Iris pigment epithelial cell (primary cell): Measurements from ENCODE around the gene QRFP.

ENCODE experiments used
- DNase-seq: peaks from one replicate; pipeline ENCODE4 v3.0.0-alpha.2; 2011; ENCODE audit warnings: low read depth

The QRFP gene

GRCh38 chr9:130890870-130891687 lies 5.5 kb downstream of the QRFP start:
- DNase-seq = no peak

GRCh38 chr9:130890124-130890523 lies 6.5 kb downstream of the QRFP start:
- no peak for DNase-seq

GRCh38 chr9:130888146-130888885 lies 8.3 kb downstream of the QRFP start:
- DNase-seq = no peak

GRCh38 chr9:130887494-130888144 lies 9.0 kb downstream of the QRFP start:
- peak; percentile 50 for DNase-seq

GRCh38 chr9:130886981-130887380 lies 9.6 kb downstream of the QRFP start:
- no peak for DNase-seq

- DNase-seq = no peak
Observed at GRCh38 chr9:130885484-130886375, 10.9 kb downstream of the QRFP start.

- DNase-seq = no peak
Observed at GRCh38 chr9:130884542-130885483, 11.8 kb downstream of the QRFP start.

GRCh38 chr9:130884111-130884531 lies 12.5 kb downstream of the QRFP start:
- no peak for DNase-seq

GRCh38 chr9:130883479-130883878 lies 13.1 kb downstream of the QRFP start:
- DNase-seq = no peak

- no peak for DNase-seq
Observed at GRCh38 chr9:130882696-130883225, 13.9 kb downstream of the QRFP start.

GRCh38 chr9:130881516-130881915 lies 15.1 kb downstream of the QRFP start:
- DNase-seq = no peak

GRCh38 chr9:130880599-130881220 lies 15.9 kb downstream of the QRFP start:
- DNase-seq = no peak

GRCh38 chr9:130879863-130880411 lies 16.7 kb downstream of the QRFP start:
- no peak for DNase-seq

- DNase-seq = no peak
Observed at GRCh38 chr9:130878295-130878694, 18.3 kb downstream of the QRFP start.

GRCh38 chr9:130877300-130877699 lies 19.3 kb downstream of the QRFP start:
- no peak for DNase-seq

- DNase-seq = no peak
Observed at GRCh38 chr9:130874783-130875182, 21.8 kb downstream of the QRFP start.

- DNase-seq = no peak
Observed at GRCh38 chr9:130873966-130874365, 22.6 kb downstream of the QRFP start.

- DNase-seq = no peak
Observed at GRCh38 chr9:130872912-130873503, 23.6 kb downstream of the QRFP start.

- no peak for DNase-seq
Observed at GRCh38 chr9:130872508-130872907, 24.1 kb downstream of the QRFP start.
